ENCODE measurements around the gene AP1G1. TPM values are rescaled to one million over a fixed set of nuclear protein-coding genes. Genes with fewer than 3 reads are reported as not detected.

The AP1G1 gene
- total and polyA plus RNA-seq, 7 experiments from 2014 or later = 6.7 to 147 (median 97.7) TPM

DNA sequence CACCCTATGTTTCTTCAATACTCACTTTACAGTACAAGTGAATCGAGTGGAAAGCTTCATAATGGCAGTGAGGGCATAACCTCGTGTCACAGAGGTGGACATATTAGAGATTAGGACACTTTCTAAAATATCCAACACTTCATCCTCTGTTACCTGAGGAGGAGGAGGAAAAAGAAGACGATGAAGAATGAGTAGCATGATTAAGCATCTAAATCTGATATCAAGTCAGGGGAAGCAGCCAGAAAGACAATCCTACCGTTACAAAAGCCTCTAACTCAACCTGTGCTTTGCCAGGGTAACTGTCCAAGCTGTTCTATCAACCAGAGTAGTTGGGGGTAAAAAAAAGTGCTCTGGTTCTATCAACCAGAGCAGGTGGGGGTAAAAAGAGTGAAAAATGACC, 60.4 kb downstream of the AP1G1 start:
- Histone ChIP-seq H3K27ac (ENCODE audit: low read depth, low read length) (no peak overlapping the region), H3K4me3 (ENCODE audit: low read length) (no peak overlapping the region), H3K27me3 (ENCODE audit: control insufficient read depth in 2 of 2, insufficient read depth in 2 of 2, low read length in 2 of 2) (no peaks in the 10 kb centered on the region), H3K36me3 (ENCODE audit: control insufficient read depth in 2 of 3, insufficient read depth in 3 of 3, low read length in 3 of 3) (peaks cover 18 to 54% (median 20%) of the 10 kb centered on the region in 3 experiments), H3K4me1 (ENCODE audit: control insufficient read depth in 2 of 2, insufficient read depth in 2 of 2, low read length in 2 of 2) (no peaks in the 10 kb centered on the region), H3K9me3 (ENCODE audit: control insufficient read depth in 2 of 3, low read length in 3 of 3) (no peaks in the 10 kb centered on the region)
- intact Hi-C loops (cut with micrococcal nuclease) = no loop called here
- DNase-seq = no peak
- H3K9me3 Mint-ChIP-seq = no peaks in the 10 kb centered on the region
- ATAC-seq = no peak
- H3K36me3 Mint-ChIP-seq = peaks cover 10 to 46% (median 18%) of the 10 kb centered on the region in 5 donors
- peaks cover 0 to 6% (median 0%) of the 10 kb centered on the region in 7 donors for H3K4me1 Mint-ChIP-seq
- no peak overlapping the region for H3K4me3 Mint-ChIP-seq
- no peaks in the 10 kb centered on the region for H3K27me3 Mint-ChIP-seq
- ChIA-PET POLR2A (interaction anchor here (0.7 kb wide), 1 partner anchor 96 kb away, joined by 3 read pairs; no protein-coding TSS in a partner anchor), CTCF (interaction anchor here (1.4 kb wide), 1 partner anchor 17 kb away, joined by 5 read pairs; no protein-coding TSS in a partner anchor)
- H3K27ac Mint-ChIP-seq = peak overlapping the region in 2 of 9 donors; percentile 44 to 68

DNA sequence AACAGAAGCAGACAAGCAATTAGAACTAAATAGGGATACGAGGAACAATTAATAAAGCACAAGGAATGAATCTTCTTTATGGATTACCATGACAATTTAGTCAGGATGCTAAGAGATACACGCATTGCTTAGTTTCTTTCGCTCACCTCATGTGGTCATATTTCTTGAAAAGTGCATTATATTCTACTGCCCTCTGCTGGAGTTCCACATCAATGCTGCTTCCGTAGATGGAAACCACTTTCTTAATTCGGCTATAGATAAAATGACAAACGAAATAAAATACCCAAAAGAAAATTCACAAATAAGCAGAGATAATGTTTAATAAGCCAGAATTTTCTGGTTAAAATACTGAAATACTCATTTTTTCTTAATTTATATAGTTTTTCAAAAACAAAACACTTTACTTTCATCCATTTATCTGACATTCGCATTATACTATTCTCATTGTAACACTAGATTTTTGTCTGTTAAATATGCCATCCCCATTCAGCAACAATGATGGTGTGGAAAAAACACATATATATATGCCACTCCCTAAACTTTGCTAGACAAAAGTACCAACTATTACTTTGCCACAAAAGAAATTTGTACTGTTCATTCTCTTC, 62.1 kb downstream of the AP1G1 start:
- H3K4me3 ChIP-seq (ENCODE audit: low read length) = no peak overlapping the region
- ChIA-PET POLR2A (no interaction called here), CTCF (no interaction called here)
- peak overlapping the region in 1 of 9 donors; percentile 14 for H3K27ac Mint-ChIP-seq
- no peak overlapping the region for H3K4me3 Mint-ChIP-seq
- no peak overlapping the region for H3K27ac ChIP-seq (ENCODE audit: low read depth, low read length)
- H3K36me3 ChIP-seq (ENCODE audit: control insufficient read depth in 2 of 3, insufficient read depth in 3 of 3, low read length in 3 of 3) = peaks cover 17 to 61% (median 18%) of the 10 kb centered on the region in 3 experiments
- no peaks in the 10 kb centered on the region for H3K4me1 ChIP-seq (ENCODE audit: control insufficient read depth in 2 of 2, insufficient read depth in 2 of 2, low read length in 2 of 2)
- H3K36me3 Mint-ChIP-seq = peaks cover 9 to 38% (median 19%) of the 10 kb centered on the region in 5 donors
- H3K27me3 ChIP-seq (ENCODE audit: control insufficient read depth in 2 of 2, insufficient read depth in 2 of 2, low read length in 2 of 2) = no peaks in the 10 kb centered on the region
- DNase-seq = peak in 7 of 9 donors; percentile 14 to 59 (median 45)
- ATAC-seq = peak; percentile 82
- no peaks in the 10 kb centered on the region for H3K9me3 ChIP-seq (ENCODE audit: control insufficient read depth in 2 of 3, low read length in 3 of 3)
- H3K4me1 Mint-ChIP-seq = peaks cover 0 to 5% (median 0%) of the 10 kb centered on the region in 7 donors
- no peaks in the 10 kb centered on the region for H3K9me3 Mint-ChIP-seq
- intact Hi-C loops (cut with micrococcal nuclease) = loop anchor here (1.0 to 2.0 kb wide), 9 partner anchors 22 to 215 kb away; partner anchors contain the start of gene PHLPP2 (in 1 of the 2)
- H3K27me3 Mint-ChIP-seq = no peaks in the 10 kb centered on the region

DNA sequence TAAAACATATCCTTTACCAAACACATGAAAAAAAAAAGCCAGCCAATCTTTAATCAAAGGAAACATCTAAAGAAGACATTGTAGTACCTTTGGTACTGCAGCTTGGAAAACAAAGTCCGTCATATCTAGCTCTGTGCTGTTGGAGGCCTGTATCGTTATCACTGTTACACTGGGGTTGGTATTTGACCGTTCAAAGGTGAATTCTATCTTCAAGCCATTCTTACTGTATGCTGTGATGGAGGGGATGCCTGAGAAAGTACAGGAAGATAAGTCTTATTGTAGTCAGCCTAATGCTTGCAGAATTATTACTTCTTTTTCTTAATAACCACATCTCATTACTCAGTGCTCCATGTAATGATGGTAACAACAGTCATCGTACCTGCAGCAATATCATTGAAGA, 69.8 kb downstream of the AP1G1 start:
- no peak for DNase-seq
- peaks cover 0 to 2% (median 0%) of the 10 kb centered on the region in 7 donors for H3K4me1 Mint-ChIP-seq
- Histone ChIP-seq H3K9me3 (ENCODE audit: control insufficient read depth in 2 of 3, low read length in 3 of 3) (no peaks in the 10 kb centered on the region), H3K27me3 (ENCODE audit: control insufficient read depth in 2 of 2, insufficient read depth in 2 of 2, low read length in 2 of 2) (no peaks in the 10 kb centered on the region), H3K36me3 (ENCODE audit: control insufficient read depth in 2 of 3, insufficient read depth in 3 of 3, low read length in 3 of 3) (peaks cover 29 to 72% (median 32%) of the 10 kb centered on the region in 3 experiments), H3K27ac (ENCODE audit: low read depth, low read length) (no peak overlapping the region), H3K4me3 (ENCODE audit: low read length) (no peak overlapping the region), H3K4me1 (ENCODE audit: control insufficient read depth in 2 of 2, insufficient read depth in 2 of 2, low read length in 2 of 2) (no peaks in the 10 kb centered on the region)
- POLR2A ChIA-PET = interaction anchor here (1.0 kb wide), 1 partner anchor 10 kb away, joined by 4 read pairs; no protein-coding TSS in a partner anchor
- peaks cover 6 to 38% (median 28%) of the 10 kb centered on the region in 5 donors for H3K36me3 Mint-ChIP-seq
- no peaks in the 10 kb centered on the region for H3K9me3 Mint-ChIP-seq
- intact Hi-C loops (cut with micrococcal nuclease) = no loop called here
- H3K27me3 Mint-ChIP-seq = no peaks in the 10 kb centered on the region
- no peak overlapping the region for H3K4me3 Mint-ChIP-seq
- no peak overlapping the region for H3K27ac Mint-ChIP-seq
- CTCF ChIA-PET = interaction anchor here (0.6 kb wide), 1 partner anchor 149 kb away, joined by 3 read pairs; no protein-coding TSS in a partner anchor
- ATAC-seq = no peak

GRCh38 chr16:71737501-71737900, 71.1 kb downstream of the AP1G1 start:
- Mint-ChIP-seq H3K27ac (peak overlapping the region in 1 of 9 donors; percentile 17), H3K27me3 (no peaks in the 10 kb centered on the region), H3K4me3 (no peak overlapping the region), H3K36me3 (peaks cover 7 to 43% (median 33%) of the 10 kb centered on the region in 5 donors), H3K9me3 (no peaks in the 10 kb centered on the region), H3K4me1 (peaks cover 0 to 2% (median 0%) of the 10 kb centered on the region in 7 donors)
- intact Hi-C loops (cut with micrococcal nuclease) = no loop called here
- CTCF ChIA-PET = interaction anchor here (0.6 kb wide), 1 partner anchor 16 kb away, joined by 7 read pairs; no protein-coding TSS in a partner anchor
- no peak overlapping the region for H3K27ac ChIP-seq (ENCODE audit: low read depth, low read length)
- H3K4me3 ChIP-seq (ENCODE audit: low read length) = no peak overlapping the region
- peaks cover 36 to 72% (median 40%) of the 10 kb centered on the region in 3 experiments for H3K36me3 ChIP-seq (ENCODE audit: control insufficient read depth in 2 of 3, insufficient read depth in 3 of 3, low read length in 3 of 3)
- no peaks in the 10 kb centered on the region for H3K9me3 ChIP-seq (ENCODE audit: control insufficient read depth in 2 of 3, low read length in 3 of 3)
- ATAC-seq (no peak), DNase-seq (no peak)
- POLR2A ChIA-PET = no interaction called here
- H3K27me3 ChIP-seq (ENCODE audit: control insufficient read depth in 2 of 2, insufficient read depth in 2 of 2, low read length in 2 of 2) = no peaks in the 10 kb centered on the region
- H3K4me1 ChIP-seq (ENCODE audit: control insufficient read depth in 2 of 2, insufficient read depth in 2 of 2, low read length in 2 of 2) = no peaks in the 10 kb centered on the region

- peak overlapping the region in 2 of 9 donors; percentile 9 to 32 for H3K27ac Mint-ChIP-seq
- H3K4me3 Mint-ChIP-seq = no peak overlapping the region
- Histone ChIP-seq H3K4me1 (ENCODE audit: control insufficient read depth in 2 of 2, insufficient read depth in 2 of 2, low read length in 2 of 2) (no peaks in the 10 kb centered on the region), H3K9me3 (ENCODE audit: control insufficient read depth in 2 of 3, low read length in 3 of 3) (no peaks in the 10 kb centered on the region), H3K4me3 (ENCODE audit: low read length) (no peak overlapping the region), H3K36me3 (ENCODE audit: control insufficient read depth in 2 of 3, insufficient read depth in 3 of 3, low read length in 3 of 3) (peaks cover 40 to 71% (median 46%) of the 10 kb centered on the region in 3 experiments), H3K27me3 (ENCODE audit: control insufficient read depth in 2 of 2, insufficient read depth in 2 of 2, low read length in 2 of 2) (no peaks in the 10 kb centered on the region), H3K27ac (ENCODE audit: low read depth, low read length) (no peak overlapping the region)
- ChIA-PET CTCF (interaction anchor here (0.7 to 1.6 kb wide), 2 partner anchors 9 kb away, joined by 3 read pairs; no protein-coding TSS in a partner anchor), POLR2A (no interaction called here)
- ATAC-seq (no peak), DNase-seq (no peak)
- intact Hi-C loops (cut with micrococcal nuclease) = no loop called here
- H3K27me3 Mint-ChIP-seq = no peaks in the 10 kb centered on the region
- H3K36me3 Mint-ChIP-seq = peaks cover 10 to 48% (median 33%) of the 10 kb centered on the region in 5 donors
- no peaks in the 10 kb centered on the region for H3K9me3 Mint-ChIP-seq
- H3K4me1 Mint-ChIP-seq = peaks cover 0 to 2% (median 0%) of the 10 kb centered on the region in 7 donors
These were observed 74.1 kb downstream of the AP1G1 start for GRCh38 chr16:71734511-71734910.

- Mint-ChIP-seq H3K9me3 (no peaks in the 10 kb centered on the region), H3K4me3 (no peak overlapping the region), H3K27me3 (no peaks in the 10 kb centered on the region), H3K4me1 (peaks cover 0 to 2% (median 0%) of the 10 kb centered on the region in 7 donors), H3K36me3 (peaks cover 4 to 40% (median 24%) of the 10 kb centered on the region in 5 donors), H3K27ac (peak overlapping the region in 2 of 9 donors; percentile 4 to 60)
- ChIA-PET POLR2A (no interaction called here), CTCF (no interaction called here)
- Histone ChIP-seq H3K27ac (ENCODE audit: low read depth, low read length) (no peak overlapping the region), H3K36me3 (ENCODE audit: control insufficient read depth in 2 of 3, insufficient read depth in 3 of 3, low read length in 3 of 3) (peaks cover 22 to 52% (median 39%) of the 10 kb centered on the region in 3 experiments), H3K9me3 (ENCODE audit: control insufficient read depth in 2 of 3, low read length in 3 of 3) (no peaks in the 10 kb centered on the region), H3K27me3 (ENCODE audit: control insufficient read depth in 2 of 2, insufficient read depth in 2 of 2, low read length in 2 of 2) (no peaks in the 10 kb centered on the region), H3K4me1 (ENCODE audit: control insufficient read depth in 2 of 2, insufficient read depth in 2 of 2, low read length in 2 of 2) (no peaks in the 10 kb centered on the region), H3K4me3 (ENCODE audit: low read length) (no peak overlapping the region)
- intact Hi-C loops (cut with micrococcal nuclease) = no loop called here
- ATAC-seq (no peak), DNase-seq (no peak)
These were observed 76.0 kb downstream of the AP1G1 start for GRCh38 chr16:71732587-71732986.
